ENCODE measurements around the gene NFIB. TPM values are rescaled to one million over a fixed set of nuclear protein-coding genes. Genes with fewer than 3 reads are reported as not detected.
A peak's percentile ranks its signal among the peaks of the same experiment; 100 is the strongest.

Gene NFIB
- total RNA-seq, 1 donor from 2014 or later: 11.6 TPM

GRCh38 chr9:14063756-14064155 lies 250.2 kb downstream of the NFIB start:
- H3K36me3 ChIP-seq (ENCODE audit: control insufficient read depth, insufficient read depth, low read length): no peaks in the 10 kb centered on the region
- DNase-seq (ENCODE audit: low read depth) (no peak), FAIRE-seq (no peak)
- TF ChIP-seq CTCF (IDR thresholded peaks at IDR 0.05; ENCODE audit: insufficient read depth, low read length, severe bottlenecking): no peak
- H3K4me3 ChIP-seq (ENCODE audit: low read depth, low read length): no peak overlapping the region
- H3K27me3 ChIP-seq (ENCODE audit: control insufficient read depth, insufficient read depth, low read length): no peaks in the 10 kb centered on the region

GRCh38 chr9:14062586-14063221 lies 251.2 kb downstream of the NFIB start:
- no peaks in the 10 kb centered on the region for H3K36me3 ChIP-seq (ENCODE audit: control insufficient read depth, insufficient read depth, low read length)
- TF ChIP-seq CTCF (IDR thresholded peaks at IDR 0.05; ENCODE audit: insufficient read depth, low read length, severe bottlenecking): no peak
- peak; percentile 98 for DNase-seq (ENCODE audit: low read depth)
- FAIRE-seq: peak; percentile 70
- no peaks in the 10 kb centered on the region for H3K27me3 ChIP-seq (ENCODE audit: control insufficient read depth, insufficient read depth, low read length)
- no peak overlapping the region for H3K4me3 ChIP-seq (ENCODE audit: low read depth, low read length)

- H3K27me3 ChIP-seq (ENCODE audit: control insufficient read depth, insufficient read depth, low read length): no peaks in the 10 kb centered on the region
- FAIRE-seq (no peak), DNase-seq (ENCODE audit: low read depth) (no peak)
- H3K4me3 ChIP-seq (ENCODE audit: low read depth, low read length): no peak overlapping the region
- no peak for TF ChIP-seq CTCF (IDR thresholded peaks at IDR 0.05; ENCODE audit: insufficient read depth, low read length, severe bottlenecking)
- no peaks in the 10 kb centered on the region for H3K36me3 ChIP-seq (ENCODE audit: control insufficient read depth, insufficient read depth, low read length)
Observed at GRCh38 chr9:14061936-14062585, 251.9 kb downstream of the NFIB start.

GRCh38 chr9:14058325-14058688 lies 255.6 kb downstream of the NFIB start:
- no peak for TF ChIP-seq CTCF (IDR thresholded peaks at IDR 0.05; ENCODE audit: insufficient read depth, low read length, severe bottlenecking)
- Histone ChIP-seq H3K27me3 (ENCODE audit: control insufficient read depth, insufficient read depth, low read length) (no peaks in the 10 kb centered on the region), H3K4me3 (ENCODE audit: low read depth, low read length) (no peak overlapping the region), H3K36me3 (ENCODE audit: control insufficient read depth, insufficient read depth, low read length) (no peaks in the 10 kb centered on the region)
- FAIRE-seq (no peak), DNase-seq (ENCODE audit: low read depth) (no peak)

- no peak for TF ChIP-seq CTCF (IDR thresholded peaks at IDR 0.05; ENCODE audit: insufficient read depth, low read length, severe bottlenecking)
- H3K36me3 ChIP-seq (ENCODE audit: control insufficient read depth, insufficient read depth, low read length): no peaks in the 10 kb centered on the region
- FAIRE-seq (no peak), DNase-seq (ENCODE audit: low read depth) (no peak)
- H3K27me3 ChIP-seq (ENCODE audit: control insufficient read depth, insufficient read depth, low read length): no peaks in the 10 kb centered on the region
- H3K4me3 ChIP-seq (ENCODE audit: low read depth, low read length): no peak overlapping the region
Observed at GRCh38 chr9:14057368-14058324, 256.3 kb downstream of the NFIB start.

Data from bronchial epithelial cell (primary cell).